GM13976 (cell line): ENCODE data around the gene SLC31A1.

ENCODE experiments used
- DNase-seq: peaks from one replicate; pipeline ENCODE4 v3.0.0; 2012; ENCODE audit warnings: low spot score
- in situ Hi-C: fragments of 300-500 bp; cut with MboI; formaldehyde crosslinking; loops from one replicate; pipeline ENCODE4 v1.12.0; 2022; ENCODE audit warnings: low sequenced_read_pairs, mixed read lengths, inconsistent platforms; ENCODE audit not compliant: unreplicated experiment
- TF ChIP-seq, protein P1 (sequence below): IDR thresholded peaks from 2 replicates; pipeline ENCODE4 v1.5.1; 2012; ENCODE audit warnings: borderline replicate concordance, mild to moderate bottlenecking; ENCODE audit not compliant: insufficient read depth; ENCODE audit errors: extremely low read depth, missing control alignments, control extremely low read depth

SLC31A1 gene

GRCh38 chr9:113298311-113298710 is 77.0 kb downstream of the SLC31A1 start:
- in situ Hi-C loops = no loop called here
- DNase-seq = no peak
- TF ChIP-seq, protein P1, sequence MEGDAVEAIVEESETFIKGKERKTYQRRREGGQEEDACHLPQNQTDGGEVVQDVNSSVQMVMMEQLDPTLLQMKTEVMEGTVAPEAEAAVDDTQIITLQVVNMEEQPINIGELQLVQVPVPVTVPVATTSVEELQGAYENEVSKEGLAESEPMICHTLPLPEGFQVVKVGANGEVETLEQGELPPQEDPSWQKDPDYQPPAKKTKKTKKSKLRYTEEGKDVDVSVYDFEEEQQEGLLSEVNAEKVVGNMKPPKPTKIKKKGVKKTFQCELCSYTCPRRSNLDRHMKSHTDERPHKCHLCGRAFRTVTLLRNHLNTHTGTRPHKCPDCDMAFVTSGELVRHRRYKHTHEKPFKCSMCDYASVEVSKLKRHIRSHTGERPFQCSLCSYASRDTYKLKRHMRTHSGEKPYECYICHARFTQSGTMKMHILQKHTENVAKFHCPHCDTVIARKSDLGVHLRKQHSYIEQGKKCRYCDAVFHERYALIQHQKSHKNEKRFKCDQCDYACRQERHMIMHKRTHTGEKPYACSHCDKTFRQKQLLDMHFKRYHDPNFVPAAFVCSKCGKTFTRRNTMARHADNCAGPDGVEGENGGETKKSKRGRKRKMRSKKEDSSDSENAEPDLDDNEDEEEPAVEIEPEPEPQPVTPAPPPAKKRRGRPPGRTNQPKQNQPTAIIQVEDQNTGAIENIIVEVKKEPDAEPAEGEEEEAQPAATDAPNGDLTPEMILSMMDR = no peak

DNA sequence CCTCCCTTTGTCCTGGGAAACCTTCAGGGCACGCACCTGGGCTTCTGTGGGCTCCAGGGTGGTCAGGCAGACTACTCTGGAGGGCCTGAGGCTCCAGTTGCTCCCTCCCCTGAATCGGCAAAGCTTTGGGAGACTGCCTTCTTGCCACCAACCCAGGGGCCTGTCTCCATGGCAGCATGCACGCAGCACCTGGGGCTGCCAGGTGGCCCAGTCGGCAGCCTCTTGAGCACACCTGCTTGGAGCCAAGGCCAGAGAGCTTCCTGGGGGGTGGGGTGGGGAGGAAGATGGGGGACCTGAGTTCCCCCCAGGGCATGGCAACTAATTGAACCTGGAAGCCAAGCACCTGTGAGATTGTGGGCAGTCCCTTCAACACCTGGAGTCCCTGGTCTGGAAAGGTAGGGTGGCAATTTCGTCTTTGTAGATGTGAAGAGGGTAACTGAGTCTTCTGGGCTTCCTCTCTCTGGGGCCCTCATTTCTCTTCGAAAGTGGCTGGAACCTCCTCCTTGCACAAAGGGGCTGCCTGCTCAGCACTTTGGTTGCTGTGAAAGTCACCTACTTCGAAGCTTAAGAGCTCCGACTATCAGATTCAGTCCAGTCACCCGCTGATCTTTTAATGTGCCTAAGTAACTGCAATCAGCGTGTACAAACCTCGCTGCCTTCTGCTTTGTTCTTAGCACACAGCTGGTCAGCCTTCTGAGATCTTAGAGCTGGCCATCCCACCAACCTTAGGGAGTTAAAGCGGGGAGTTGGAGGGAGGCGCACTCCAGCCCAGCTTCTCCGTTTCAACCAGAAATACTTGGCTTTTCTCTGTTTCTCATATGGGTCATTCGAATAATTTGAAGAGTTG is 77.8 kb downstream of the SLC31A1 start:
- TF ChIP-seq, protein P1 = no peak
- DNase-seq = no peak
- in situ Hi-C loops = no loop called here

- in situ Hi-C loops = no loop called here
- DNase-seq = no peak
- TF ChIP-seq, protein P1 = no peak
These were observed 78.5 kb downstream of the SLC31A1 start for GRCh38 chr9:113299800-113300292.

- in situ Hi-C loops = no loop called here
- no peak for DNase-seq
These were observed 80.2 kb downstream of the SLC31A1 start for GRCh38 chr9:113301548-113301947.

DNA sequence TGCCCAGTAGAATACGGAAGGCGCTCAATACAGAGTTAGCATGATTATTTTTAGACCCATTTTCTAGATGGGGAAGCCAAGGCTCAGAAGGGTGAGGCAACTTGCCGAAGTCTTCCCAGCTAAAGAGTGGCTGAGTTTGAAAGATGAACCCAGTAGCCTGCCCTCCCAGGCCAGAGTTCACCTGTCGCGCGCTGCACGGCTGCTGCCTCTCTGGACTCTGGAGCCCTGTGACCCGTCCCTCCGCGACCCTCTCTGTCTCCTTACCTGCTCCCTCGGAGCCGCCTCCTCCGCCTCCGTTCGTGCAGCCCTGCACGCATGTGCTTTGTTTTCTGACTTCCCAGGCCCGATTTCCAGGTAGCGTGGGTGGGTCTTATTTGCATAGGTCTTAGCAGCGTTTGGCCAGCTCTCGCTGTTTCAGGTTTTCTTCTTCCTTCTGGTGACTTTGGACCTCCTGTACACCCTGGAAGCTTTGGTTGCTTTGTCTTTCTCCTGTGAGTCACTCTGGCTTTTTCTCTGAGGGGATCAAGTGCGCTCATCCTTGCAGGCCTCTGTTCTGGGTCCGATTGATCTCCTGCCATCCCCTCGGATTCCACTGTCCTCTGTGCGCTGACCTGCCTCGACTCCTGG is 81.6 kb downstream of the SLC31A1 start, which contains the start of gene RNF183:
TSS of gene RNF183 (minus strand) at position 585 of the 627 bp plus-strand sequence. CDS start 5,192 bp downstream, outside the sequence.
- TF ChIP-seq, protein P1 = no peak
- in situ Hi-C loops = no loop called here
- no peak for DNase-seq

More at GRCh38 chr9:113301548-113301947, 80.2 kb downstream of the SLC31A1 start:
- TF ChIP-seq, protein P1 = no peak

DNA sequence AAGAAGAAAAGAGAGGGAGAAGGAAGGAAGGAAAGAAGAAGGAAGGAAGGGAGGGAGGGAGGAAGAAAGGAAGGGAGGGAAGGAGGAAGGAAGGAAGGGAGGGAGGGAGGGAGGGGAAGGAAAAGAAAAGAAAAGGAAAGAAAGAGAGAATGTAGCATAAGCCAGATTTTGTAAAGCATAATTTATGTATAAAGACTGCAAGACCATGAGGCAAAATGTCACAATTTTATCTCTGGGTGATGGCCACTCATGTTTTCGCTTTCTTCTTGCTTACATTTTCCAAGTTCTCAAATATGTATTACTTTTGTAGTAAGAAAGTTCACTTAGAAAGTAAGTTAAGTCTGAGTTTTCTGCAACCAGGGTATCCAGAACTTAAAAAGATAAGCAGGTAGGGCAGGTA is 85.2 kb downstream of the SLC31A1 start:
- TF ChIP-seq, protein P1 = no peak
- in situ Hi-C loops = no loop called here
- DNase-seq = no peak
